Transverse colon (tissue), 4 donors: ENCODE data around the gene REST.
"Not testable (repeated sequence)": the region's sequence is repeated elsewhere in the genome, so short reads cannot be mapped to it uniquely, and the experiment has no call there.

Experiments
- EP300 ChIP-seq: sonication (generic); formaldehyde crosslinking; IDR thresholded peaks from one replicate; pipeline ENCODE4 v1.6.1; 2017; ENCODE audit warnings: antibody characterized with exemption, low read depth
- POLR2A ChIP-seq: fragments of 450-650 bp; IDR thresholded peaks from one replicate; pipeline ENCODE4 v1.6.1; 2016; ENCODE audit warnings: antibody characterized with exemption, mild to moderate bottlenecking, moderate library complexity
- POLR2AphosphoS5 ChIP-seq, 3 donors: sonication (generic); formaldehyde crosslinking; IDR thresholded peaks; one replicate each; pipeline ENCODE4 v1.6.1; 2016; ENCODE audit warnings: antibody characterized with exemption in 3 of 3
- TF ChIP-seq, protein P1 (sequence below), 5 experiments: fragments of 200-600 bp in 3 of 5; fragments of 450-650 bp in 2 of 5; sonication (generic) in 3 of 5; IDR thresholded peaks; 1 replicate in 2 of 5; 2 replicates in 3 of 5; pipeline ENCODE4 v1.5.1; 2016 to 2017; ENCODE audit warnings: antibody characterized with exemption in 5 of 5, inconsistent platforms in 3 of 5, mild to moderate bottlenecking in 2 of 5, moderate library complexity in 1 of 5

DNA sequence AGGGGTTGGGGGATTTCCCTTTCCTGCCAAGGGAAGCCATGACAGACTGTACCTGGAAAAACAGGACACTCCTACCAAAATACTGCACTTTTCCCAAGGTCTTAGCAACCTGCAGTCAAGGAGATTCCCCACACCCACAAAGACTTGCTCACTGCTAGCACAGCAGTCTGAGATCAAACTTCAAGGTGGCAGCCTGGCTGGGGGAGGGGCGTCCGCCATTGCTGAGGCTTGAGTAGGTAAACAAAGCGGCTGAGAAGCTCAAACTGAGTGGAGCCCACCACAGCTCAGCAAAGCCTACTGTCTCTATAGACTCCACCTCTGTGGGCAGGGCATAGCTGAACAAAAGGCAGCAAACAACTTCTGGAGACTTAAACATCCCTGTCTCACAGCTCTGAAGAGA, 23.2 kb upstream of the REST start:
- TF ChIP-seq, protein P1, sequence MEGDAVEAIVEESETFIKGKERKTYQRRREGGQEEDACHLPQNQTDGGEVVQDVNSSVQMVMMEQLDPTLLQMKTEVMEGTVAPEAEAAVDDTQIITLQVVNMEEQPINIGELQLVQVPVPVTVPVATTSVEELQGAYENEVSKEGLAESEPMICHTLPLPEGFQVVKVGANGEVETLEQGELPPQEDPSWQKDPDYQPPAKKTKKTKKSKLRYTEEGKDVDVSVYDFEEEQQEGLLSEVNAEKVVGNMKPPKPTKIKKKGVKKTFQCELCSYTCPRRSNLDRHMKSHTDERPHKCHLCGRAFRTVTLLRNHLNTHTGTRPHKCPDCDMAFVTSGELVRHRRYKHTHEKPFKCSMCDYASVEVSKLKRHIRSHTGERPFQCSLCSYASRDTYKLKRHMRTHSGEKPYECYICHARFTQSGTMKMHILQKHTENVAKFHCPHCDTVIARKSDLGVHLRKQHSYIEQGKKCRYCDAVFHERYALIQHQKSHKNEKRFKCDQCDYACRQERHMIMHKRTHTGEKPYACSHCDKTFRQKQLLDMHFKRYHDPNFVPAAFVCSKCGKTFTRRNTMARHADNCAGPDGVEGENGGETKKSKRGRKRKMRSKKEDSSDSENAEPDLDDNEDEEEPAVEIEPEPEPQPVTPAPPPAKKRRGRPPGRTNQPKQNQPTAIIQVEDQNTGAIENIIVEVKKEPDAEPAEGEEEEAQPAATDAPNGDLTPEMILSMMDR (IDR thresholded peaks at IDR 0.05): not testable (repeated sequence)
- TF ChIP-seq POLR2AphosphoS5 (IDR thresholded peaks at IDR 0.05); POLR2A; EP300: not testable (repeated sequence)
